ENCODE results near the gene JAG2.

JAG2 gene

GRCh38 chr14:105169776-105170655 is 1.4 kb upstream of the JAG2 start:
- no peaks in the 10 kb centered on the region for H3K36me3 ChIP-seq (ENCODE audit: control insufficient read depth, insufficient read depth, low read length, severe bottlenecking)
- peaks cover 30% of the 10 kb centered on the region for H3K27me3 ChIP-seq (replicated peaks; ENCODE audit: control insufficient read depth, insufficient read depth, low read length)
- no peak overlapping the region for H3K9ac ChIP-seq (ENCODE audit: low read length)
- no peaks in the 10 kb centered on the region for H3K4me1 ChIP-seq (ENCODE audit: control insufficient read depth, insufficient read depth, low read length)
- H3K9me3 ChIP-seq (ENCODE audit: control insufficient read depth, low read length), result no peaks in the 10 kb centered on the region
- no peak for DNase-seq (ENCODE audit: low read depth)
- H3K4me3 ChIP-seq (ENCODE audit: low read length), result no peak overlapping the region

- Histone ChIP-seq H3K4me1 (ENCODE audit: control insufficient read depth, insufficient read depth, low read length) (no peaks in the 10 kb centered on the region), H3K36me3 (ENCODE audit: control insufficient read depth, insufficient read depth, low read length, severe bottlenecking) (no peaks in the 10 kb centered on the region), H3K4me3 (ENCODE audit: low read length) (no peak overlapping the region), H3K9ac (ENCODE audit: low read length) (no peak overlapping the region), H3K9me3 (ENCODE audit: control insufficient read depth, low read length) (no peaks in the 10 kb centered on the region), H3K27me3 (replicated peaks; ENCODE audit: control insufficient read depth, insufficient read depth, low read length) (peaks cover 30% of the 10 kb centered on the region)
- peak; percentile 31 for DNase-seq (ENCODE audit: low read depth)
Observed at GRCh38 chr14:105168979-105169507, 467 bp upstream of the JAG2 start.

- H3K4me1 ChIP-seq (ENCODE audit: control insufficient read depth, insufficient read depth, low read length), result no peaks in the 10 kb centered on the region
- H3K4me3 ChIP-seq (ENCODE audit: low read length), result no peak overlapping the region
- no peak for DNase-seq (ENCODE audit: low read depth)
- H3K9me3 ChIP-seq (ENCODE audit: control insufficient read depth, low read length), result no peaks in the 10 kb centered on the region
- peaks cover 27% of the 10 kb centered on the region for H3K27me3 ChIP-seq (replicated peaks; ENCODE audit: control insufficient read depth, insufficient read depth, low read length)
- no peak overlapping the region for H3K9ac ChIP-seq (ENCODE audit: low read length)
- H3K36me3 ChIP-seq (ENCODE audit: control insufficient read depth, insufficient read depth, low read length, severe bottlenecking), result no peaks in the 10 kb centered on the region
Observed at GRCh38 chr14:105168093-105168420, 519 bp downstream of the JAG2 start.

- H3K9ac ChIP-seq (ENCODE audit: low read length), result no peak overlapping the region
- no peak overlapping the region for H3K4me3 ChIP-seq (ENCODE audit: low read length)
- H3K9me3 ChIP-seq (ENCODE audit: control insufficient read depth, low read length), result no peaks in the 10 kb centered on the region
- no peaks in the 10 kb centered on the region for H3K4me1 ChIP-seq (ENCODE audit: control insufficient read depth, insufficient read depth, low read length)
- peak; percentile 38 for DNase-seq (ENCODE audit: low read depth)
- H3K27me3 ChIP-seq (replicated peaks; ENCODE audit: control insufficient read depth, insufficient read depth, low read length), result peaks cover 27% of the 10 kb centered on the region
- no peaks in the 10 kb centered on the region for H3K36me3 ChIP-seq (ENCODE audit: control insufficient read depth, insufficient read depth, low read length, severe bottlenecking)
Observed at GRCh38 chr14:105167303-105168092, 1.1 kb downstream of the JAG2 start.

GRCh38 chr14:105166571-105167302 is 1.8 kb downstream of the JAG2 start:
- Histone ChIP-seq H3K9ac (ENCODE audit: low read length) (no peak overlapping the region), H3K36me3 (ENCODE audit: control insufficient read depth, insufficient read depth, low read length, severe bottlenecking) (no peaks in the 10 kb centered on the region), H3K27me3 (replicated peaks; ENCODE audit: control insufficient read depth, insufficient read depth, low read length) (peaks cover 27% of the 10 kb centered on the region), H3K9me3 (ENCODE audit: control insufficient read depth, low read length) (no peaks in the 10 kb centered on the region), H3K4me3 (ENCODE audit: low read length) (no peak overlapping the region), H3K4me1 (ENCODE audit: control insufficient read depth, insufficient read depth, low read length) (no peaks in the 10 kb centered on the region)
- no peak for DNase-seq (ENCODE audit: low read depth)

- Histone ChIP-seq H3K9ac (ENCODE audit: low read length) (no peak overlapping the region), H3K4me3 (ENCODE audit: low read length) (no peak overlapping the region), H3K36me3 (ENCODE audit: control insufficient read depth, insufficient read depth, low read length, severe bottlenecking) (no peaks in the 10 kb centered on the region), H3K9me3 (ENCODE audit: control insufficient read depth, low read length) (no peaks in the 10 kb centered on the region), H3K27me3 (replicated peaks; ENCODE audit: control insufficient read depth, insufficient read depth, low read length) (peaks cover 23% of the 10 kb centered on the region), H3K4me1 (ENCODE audit: control insufficient read depth, insufficient read depth, low read length) (no peaks in the 10 kb centered on the region)
- DNase-seq (ENCODE audit: low read depth), result no peak
Observed at GRCh38 chr14:105165761-105166485, 2.7 kb downstream of the JAG2 start.

- no peak overlapping the region for H3K4me3 ChIP-seq (ENCODE audit: low read length)
- H3K9me3 ChIP-seq (ENCODE audit: control insufficient read depth, low read length), result no peaks in the 10 kb centered on the region
- H3K27me3 ChIP-seq (replicated peaks; ENCODE audit: control insufficient read depth, insufficient read depth, low read length), result peaks cover 16% of the 10 kb centered on the region
- H3K4me1 ChIP-seq (ENCODE audit: control insufficient read depth, insufficient read depth, low read length), result no peaks in the 10 kb centered on the region
- no peak overlapping the region for H3K9ac ChIP-seq (ENCODE audit: low read length)
- no peaks in the 10 kb centered on the region for H3K36me3 ChIP-seq (ENCODE audit: control insufficient read depth, insufficient read depth, low read length, severe bottlenecking)
- no peak for DNase-seq (ENCODE audit: low read depth)
Observed at GRCh38 chr14:105165134-105165704, 3.4 kb downstream of the JAG2 start.

GRCh38 chr14:105163040-105163742 is 5.4 kb downstream of the JAG2 start:
- Histone ChIP-seq H3K4me1 (ENCODE audit: control insufficient read depth, insufficient read depth, low read length) (no peaks in the 10 kb centered on the region), H3K9ac (ENCODE audit: low read length) (no peak overlapping the region), H3K4me3 (ENCODE audit: low read length) (no peak overlapping the region), H3K27me3 (replicated peaks; ENCODE audit: control insufficient read depth, insufficient read depth, low read length) (peaks cover 8% of the 10 kb centered on the region), H3K36me3 (ENCODE audit: control insufficient read depth, insufficient read depth, low read length, severe bottlenecking) (no peaks in the 10 kb centered on the region), H3K9me3 (ENCODE audit: control insufficient read depth, low read length) (no peaks in the 10 kb centered on the region)
- DNase-seq (ENCODE audit: low read depth), result no peak

GRCh38 chr14:105162669-105162979 is 6.0 kb downstream of the JAG2 start:
- no peaks in the 10 kb centered on the region for H3K4me1 ChIP-seq (ENCODE audit: control insufficient read depth, insufficient read depth, low read length)
- no peak overlapping the region for H3K4me3 ChIP-seq (ENCODE audit: low read length)
- no peak for DNase-seq (ENCODE audit: low read depth)
- no peak overlapping the region for H3K9ac ChIP-seq (ENCODE audit: low read length)
- H3K9me3 ChIP-seq (ENCODE audit: control insufficient read depth, low read length), result no peaks in the 10 kb centered on the region
- H3K27me3 ChIP-seq (replicated peaks; ENCODE audit: control insufficient read depth, insufficient read depth, low read length), result peaks cover 8% of the 10 kb centered on the region
- no peaks in the 10 kb centered on the region for H3K36me3 ChIP-seq (ENCODE audit: control insufficient read depth, insufficient read depth, low read length, severe bottlenecking)

- Histone ChIP-seq H3K9ac (ENCODE audit: low read length) (no peak overlapping the region), H3K4me3 (ENCODE audit: low read length) (no peak overlapping the region), H3K9me3 (ENCODE audit: control insufficient read depth, low read length) (peaks cover 5% of the 10 kb centered on the region), H3K36me3 (ENCODE audit: control insufficient read depth, insufficient read depth, low read length, severe bottlenecking) (no peaks in the 10 kb centered on the region), H3K27me3 (replicated peaks; ENCODE audit: control insufficient read depth, insufficient read depth, low read length) (peaks cover 12% of the 10 kb centered on the region), H3K4me1 (ENCODE audit: control insufficient read depth, insufficient read depth, low read length) (no peaks in the 10 kb centered on the region)
- no peak for DNase-seq (ENCODE audit: low read depth)
Observed at GRCh38 chr14:105161964-105162668, 6.5 kb downstream of the JAG2 start.
